Naive thymus-derived CD8-positive, alpha-beta T cell (primary cell): ENCODE data around the gene OR2W1. TPM values are rescaled to one million over a fixed set of nuclear protein-coding genes. Genes with fewer than 3 reads are reported as not detected.

Experiments used
- ATAC-seq, 2 donors: fragments of 150-1000 bp; cut with Tn5 transposase in 1 of 2; sonication (Bioruptor Pico), chemical (Tn5 transposase) in 1 of 2; 1 replicate in 1 of 2; 2 replicates in 1 of 2; pipeline ENCODE4 v1.10.0; 2021; ENCODE audit warnings: mild to moderate bottlenecking in 2 of 2, moderate library complexity in 2 of 2
- POLR2A ChIA-PET: fragments of 350-600 bp; sonication (Branson Sonifier 250); formaldehyde crosslinking; loops from one replicate; lab custom pipeline; 2021; ENCODE audit warnings: antibody characterized with exemption; lab: Charles Lee
- DNase-seq, 10 donors: peaks; one replicate each; pipeline versions ENCODE4 v3.0.0 to v3.0.0-alpha.2; 2020 to 2022
- H3K27ac Mint-ChIP-seq, 10 donors: one replicate each; pipeline ENCODE4 v1.8.0; 2020 to 2022; ENCODE audit warnings: mild to moderate bottlenecking in 10 of 10, mixed read lengths in 10 of 10, moderate library complexity in 4 of 10, inconsistent platforms in 1 of 10
- H3K27me3 Mint-ChIP-seq, 5 donors: one replicate each; pipeline ENCODE4 v1.8.0; 2021 to 2022; ENCODE audit warnings: mixed read lengths in 5 of 5
- H3K36me3 Mint-ChIP-seq, 3 donors: one replicate each; pipeline ENCODE4 v1.8.0; 2020 to 2022; ENCODE audit warnings: mixed read lengths in 3 of 3, mild to moderate bottlenecking in 2 of 3, inconsistent platforms in 1 of 3
- H3K4me1 Mint-ChIP-seq, 4 donors: one replicate each; pipeline ENCODE4 v1.8.0; 2021 to 2022; ENCODE audit warnings: mixed read lengths in 4 of 4
- H3K4me3 Mint-ChIP-seq, 10 donors: one replicate each; pipeline ENCODE4 v1.8.0; 2020 to 2022; ENCODE audit warnings: mild to moderate bottlenecking in 10 of 10, mixed read lengths in 10 of 10, moderate library complexity in 6 of 10, inconsistent platforms in 1 of 10
- H3K9me3 Mint-ChIP-seq, 9 donors: one replicate each; pipeline ENCODE4 v1.8.0; 2020 to 2022; ENCODE audit warnings: mixed read lengths in 9 of 9, mild to moderate bottlenecking in 3 of 9, inconsistent platforms in 1 of 9, moderate library complexity in 1 of 9
- polyA plus RNA-seq, 3 donors: library from polyadenylated mRNA; unstranded; fragments of 300-500 nt; fragmentation: Illumina TruSeq; gene quantifications; one replicate each; pipeline ENCODE4 v1.2.3, GENCODE V29; 2021
- total RNA-seq, 8 experiments: library from RNA in 2 of 8; stranded (reverse) in 2 of 8; gene quantifications; one replicate each; pipeline ENCODE4 v1.2.3 and lab custom pipeline; 2021 to 2026

The OR2W1 gene
- total RNA-seq (not detected), polyA plus RNA-seq (not detected), total RNA-seq (lab: John Stamatoyannopoulos, UW) (0 reads per million in 6 experiments)

- Mint-ChIP-seq H3K27me3 (peaks cover 37 to 54% (median 45%) of the 10 kb centered on the region in 5 donors), H3K4me3 (no peak within 1 kb of the TSS)
- ATAC-seq: no peak
Measured at GRCh38 chr6:29045075-29045474, at the start of gene OR2W1. Gene OR2W1 (minus strand): TSS chr6:29045175. CDS start chr6:29045175, 0 bp downstream.

GRCh38 chr6:29092957-29093356 lies 48.0 kb upstream of the OR2W1 start:
- ATAC-seq (no peak), DNase-seq (no peak)
- Mint-ChIP-seq H3K4me1 (no peaks in the 10 kb centered on the region), H3K36me3 (no peaks in the 10 kb centered on the region), H3K27ac (no peak overlapping the region), H3K4me3 (no peak overlapping the region), H3K9me3 (peaks cover 0 to 4% (median 0%) of the 10 kb centered on the region in 9 donors), H3K27me3 (peaks cover 17 to 69% (median 29%) of the 10 kb centered on the region in 5 donors)
- POLR2A ChIA-PET: no interaction called here

More at GRCh38 chr6:29045075-29045474, at the start of gene OR2W1:
- Mint-ChIP-seq H3K27ac (peak within 1 kb of the TSS in 1 of 10 donors; percentile 50), H3K4me1 (peaks cover 0 to 2% (median 0%) of the 10 kb centered on the region in 4 donors), H3K36me3 (peaks cover 0 to 15% (median 0%) of the 10 kb centered on the region in 3 donors), H3K9me3 (peaks cover 0 to 10% (median 3%) of the 10 kb centered on the region in 9 donors)
- POLR2A ChIA-PET: no interaction called here
- DNase-seq: no peak

GRCh38 chr6:29087213-29087612 lies 42.2 kb upstream of the OR2W1 start, which contains the start of gene OR2B3:
Gene OR2B3 (minus strand): TSS chr6:29087313. CDS start chr6:29087248, 65 bp downstream.
- ATAC-seq (no peak), DNase-seq (no peak)
- POLR2A ChIA-PET: no interaction called here
- Mint-ChIP-seq H3K36me3 (no peaks in the 10 kb centered on the region), H3K4me3 (no peak within 1 kb of the TSS), H3K27ac (no peak within 1 kb of the TSS), H3K4me1 (no peaks in the 10 kb centered on the region), H3K9me3 (no peaks in the 10 kb centered on the region), H3K27me3 (peaks cover 24 to 63% (median 24%) of the 10 kb centered on the region in 5 donors)

- DNase-seq (no peak), ATAC-seq (no peak)
- Mint-ChIP-seq H3K9me3 (no peaks in the 10 kb centered on the region), H3K27me3 (peaks cover 7 to 26% (median 10%) of the 10 kb centered on the region in 5 donors), H3K36me3 (no peaks in the 10 kb centered on the region), H3K27ac (no peak overlapping the region), H3K4me1 (peaks cover 0 to 3% (median 1%) of the 10 kb centered on the region in 4 donors), H3K4me3 (no peak overlapping the region)
- POLR2A ChIA-PET: no interaction called here
Measured at GRCh38 chr6:29082457-29082856, 37.5 kb upstream of the OR2W1 start.

GRCh38 chr6:29081312-29081711 lies 36.3 kb upstream of the OR2W1 start:
- Mint-ChIP-seq H3K27ac (no peak overlapping the region), H3K4me1 (peaks cover 0 to 3% (median 1%) of the 10 kb centered on the region in 4 donors), H3K9me3 (no peaks in the 10 kb centered on the region), H3K4me3 (no peak overlapping the region), H3K36me3 (no peaks in the 10 kb centered on the region), H3K27me3 (peaks cover 5 to 16% (median 7%) of the 10 kb centered on the region in 5 donors)
- no peak for DNase-seq
- POLR2A ChIA-PET: no interaction called here
- no peak for ATAC-seq

GRCh38 chr6:29079203-29079602 lies 34.2 kb upstream of the OR2W1 start:
- Mint-ChIP-seq H3K4me3 (no peak overlapping the region), H3K9me3 (no peaks in the 10 kb centered on the region), H3K36me3 (no peaks in the 10 kb centered on the region), H3K27ac (no peak overlapping the region), H3K4me1 (peaks cover 0 to 3% (median 1%) of the 10 kb centered on the region in 4 donors), H3K27me3 (peaks cover 5 to 11% (median 11%) of the 10 kb centered on the region in 5 donors)
- POLR2A ChIA-PET: no interaction called here
- DNase-seq (no peak), ATAC-seq (no peak)

GRCh38 chr6:29071831-29072723 lies 27.1 kb upstream of the OR2W1 start:
- Mint-ChIP-seq H3K27ac (no peak overlapping the region), H3K27me3 (peaks cover 27 to 73% (median 30%) of the 10 kb centered on the region in 5 donors), H3K9me3 (peaks cover 0 to 7% (median 3%) of the 10 kb centered on the region in 9 donors), H3K36me3 (peaks cover 0 to 4% (median 3%) of the 10 kb centered on the region in 3 donors), H3K4me1 (no peaks in the 10 kb centered on the region), H3K4me3 (no peak overlapping the region)
- no peak for DNase-seq
- peak in 1 of 2 donors; percentile 33 for ATAC-seq
- POLR2A ChIA-PET: no interaction called here

- no peak for ATAC-seq
- Mint-ChIP-seq H3K36me3 (peaks cover 0 to 16% (median 0%) of the 10 kb centered on the region in 3 donors), H3K4me1 (no peaks in the 10 kb centered on the region), H3K4me3 (no peak overlapping the region), H3K27ac (no peak overlapping the region), H3K9me3 (peaks cover 0 to 13% (median 3%) of the 10 kb centered on the region in 9 donors), H3K27me3 (peaks cover 27 to 50% (median 46%) of the 10 kb centered on the region in 5 donors)
- DNase-seq: no peak
- POLR2A ChIA-PET: no interaction called here
Measured at GRCh38 chr6:29051680-29052079, 6.7 kb upstream of the OR2W1 start.

- ATAC-seq: no peak
- no peaks in the 10 kb centered on the region for H3K36me3 Mint-ChIP-seq
- peaks cover 23 to 64% (median 30%) of the 10 kb centered on the region in 5 donors for H3K27me3 Mint-ChIP-seq
- no peak overlapping the region for H3K27ac Mint-ChIP-seq
- H3K4me3 Mint-ChIP-seq: no peak overlapping the region
- POLR2A ChIA-PET: no interaction called here
- no peaks in the 10 kb centered on the region for H3K9me3 Mint-ChIP-seq
- peak in 1 of 10 donors; percentile 41 for DNase-seq
- no peaks in the 10 kb centered on the region for H3K4me1 Mint-ChIP-seq
Measured at GRCh38 chr6:29035951-29036350, 9.0 kb downstream of the OR2W1 start.

GRCh38 chr6:29028821-29029220 lies 16.2 kb downstream of the OR2W1 start:
- DNase-seq (no peak), ATAC-seq (no peak)
- Mint-ChIP-seq H3K4me1 (no peaks in the 10 kb centered on the region), H3K36me3 (no peaks in the 10 kb centered on the region), H3K27ac (no peak overlapping the region), H3K27me3 (peaks cover 23 to 67% (median 48%) of the 10 kb centered on the region in 5 donors), H3K4me3 (no peak overlapping the region), H3K9me3 (no peaks in the 10 kb centered on the region)
- POLR2A ChIA-PET: no interaction called here

GRCh38 chr6:29025927-29026585 lies 18.9 kb downstream of the OR2W1 start:
- ATAC-seq (no peak), DNase-seq (no peak)
- H3K27me3 Mint-ChIP-seq: peaks cover 27 to 72% (median 54%) of the 10 kb centered on the region in 5 donors
- no peak overlapping the region for H3K27ac Mint-ChIP-seq
- H3K4me1 Mint-ChIP-seq: no peaks in the 10 kb centered on the region
- no peaks in the 10 kb centered on the region for H3K36me3 Mint-ChIP-seq
- peaks cover 0 to 1% (median 0%) of the 10 kb centered on the region in 9 donors for H3K9me3 Mint-ChIP-seq
- POLR2A ChIA-PET: no interaction called here
- no peak overlapping the region for H3K4me3 Mint-ChIP-seq

GRCh38 chr6:29021434-29021833 lies 23.5 kb downstream of the OR2W1 start:
- peaks cover 0 to 1% (median 0%) of the 10 kb centered on the region in 9 donors for H3K9me3 Mint-ChIP-seq
- POLR2A ChIA-PET: no interaction called here
- ATAC-seq (no peak), DNase-seq (no peak)
- peaks cover 6 to 10% (median 8%) of the 10 kb centered on the region in 4 donors for H3K4me1 Mint-ChIP-seq
- H3K4me3 Mint-ChIP-seq: no peak overlapping the region
- H3K36me3 Mint-ChIP-seq: no peaks in the 10 kb centered on the region
- H3K27me3 Mint-ChIP-seq: peaks cover 16 to 46% (median 32%) of the 10 kb centered on the region in 5 donors
- H3K27ac Mint-ChIP-seq: no peak overlapping the region
